ENCODE measurements around the gene HCRT. TPM values are rescaled to one million over a fixed set of nuclear protein-coding genes. Genes with fewer than 3 reads are reported as not detected.

HCRT gene
- total RNA-seq, 3 donors from 2014 or later (not counting 1 experiment from before 2014, with no cell fraction given): not detected

- Mint-ChIP-seq H3K27me3 (ENCODE audit: low read depth in 2 of 2) (peaks cover 0 to 3% of the 10 kb centered on the region in 2 donors), H3K4me3 (no peak overlapping the region), H3K4me1 (peaks cover 0 to 4% of the 10 kb centered on the region in 2 donors), H3K27ac (no peak overlapping the region), H3K36me3 (no peaks in the 10 kb centered on the region), H3K9me3 (no peaks in the 10 kb centered on the region)
- no peak overlapping the region for H3K4me3 ChIP-seq (ENCODE audit: low read length)
- H3K27me3 ChIP-seq (ENCODE audit: control insufficient read depth, insufficient read depth, low read length): no peaks in the 10 kb centered on the region
- intact Hi-C loops (cut with micrococcal nuclease): no loop called here
- DNase-seq (peak in 1 of 2 donors; percentile 47), ATAC-seq (peak in 1 of 3 donors; percentile 44)
- WGBS (ENCODE audit: insufficient coverage): 63% methylated on average over 8 of the region's 8 CpGs
- H3K27ac ChIP-seq (ENCODE audit: low read length): no peak overlapping the region
- TF ChIP-seq, protein P1, sequence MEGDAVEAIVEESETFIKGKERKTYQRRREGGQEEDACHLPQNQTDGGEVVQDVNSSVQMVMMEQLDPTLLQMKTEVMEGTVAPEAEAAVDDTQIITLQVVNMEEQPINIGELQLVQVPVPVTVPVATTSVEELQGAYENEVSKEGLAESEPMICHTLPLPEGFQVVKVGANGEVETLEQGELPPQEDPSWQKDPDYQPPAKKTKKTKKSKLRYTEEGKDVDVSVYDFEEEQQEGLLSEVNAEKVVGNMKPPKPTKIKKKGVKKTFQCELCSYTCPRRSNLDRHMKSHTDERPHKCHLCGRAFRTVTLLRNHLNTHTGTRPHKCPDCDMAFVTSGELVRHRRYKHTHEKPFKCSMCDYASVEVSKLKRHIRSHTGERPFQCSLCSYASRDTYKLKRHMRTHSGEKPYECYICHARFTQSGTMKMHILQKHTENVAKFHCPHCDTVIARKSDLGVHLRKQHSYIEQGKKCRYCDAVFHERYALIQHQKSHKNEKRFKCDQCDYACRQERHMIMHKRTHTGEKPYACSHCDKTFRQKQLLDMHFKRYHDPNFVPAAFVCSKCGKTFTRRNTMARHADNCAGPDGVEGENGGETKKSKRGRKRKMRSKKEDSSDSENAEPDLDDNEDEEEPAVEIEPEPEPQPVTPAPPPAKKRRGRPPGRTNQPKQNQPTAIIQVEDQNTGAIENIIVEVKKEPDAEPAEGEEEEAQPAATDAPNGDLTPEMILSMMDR (IDR thresholded peaks at IDR 0.05): peak; percentile 8
- peaks cover 8% of the 10 kb centered on the region for H3K4me1 ChIP-seq (ENCODE audit: control insufficient read depth, insufficient read depth, low read length)
- no peaks in the 10 kb centered on the region for H3K36me3 ChIP-seq (ENCODE audit: control insufficient read depth, insufficient read depth, low read length)
- no peaks in the 10 kb centered on the region for H3K9me3 ChIP-seq (ENCODE audit: control insufficient read depth, insufficient read depth, low read length)
Observed at GRCh38 chr17:42163113-42163512, 22.1 kb downstream of the HCRT start.

DNA sequence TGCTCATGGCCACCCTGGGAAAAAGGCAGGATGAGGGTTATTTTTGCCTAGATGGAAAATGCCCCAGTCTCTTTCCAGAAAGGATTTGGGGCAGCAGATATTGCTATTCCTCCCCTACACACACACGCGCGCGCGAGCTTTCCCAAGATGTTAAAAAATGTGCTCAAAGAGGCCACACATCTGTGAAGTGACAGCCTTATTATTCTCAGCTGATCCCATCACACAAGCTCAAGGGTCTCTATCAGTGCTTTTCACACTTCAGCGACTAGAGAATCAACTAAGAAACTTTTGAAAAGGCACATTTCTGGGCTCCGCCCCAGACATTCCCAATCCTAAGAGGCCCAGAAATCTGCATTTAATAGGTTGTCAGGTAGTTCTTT is 24.7 kb downstream of the HCRT start:
- peaks cover 10% of the 10 kb centered on the region for H3K4me1 ChIP-seq (ENCODE audit: control insufficient read depth, insufficient read depth, low read length)
- no peaks in the 10 kb centered on the region for H3K9me3 Mint-ChIP-seq
- no peaks in the 10 kb centered on the region for H3K36me3 ChIP-seq (ENCODE audit: control insufficient read depth, insufficient read depth, low read length)
- H3K4me3 ChIP-seq (ENCODE audit: low read length): no peak overlapping the region
- peaks cover 0 to 3% of the 10 kb centered on the region in 2 donors for H3K27me3 Mint-ChIP-seq (ENCODE audit: low read depth in 2 of 2)
- ATAC-seq (no peak), DNase-seq (no peak)
- no peaks in the 10 kb centered on the region for H3K36me3 Mint-ChIP-seq
- no peaks in the 10 kb centered on the region for H3K9me3 ChIP-seq (ENCODE audit: control insufficient read depth, insufficient read depth, low read length)
- H3K4me1 Mint-ChIP-seq: peaks cover 0 to 11% of the 10 kb centered on the region in 2 donors
- intact Hi-C loops (cut with micrococcal nuclease): no loop called here
- 98% methylated on average over 7 of the region's 7 CpGs for WGBS (ENCODE audit: insufficient coverage)
- no peak overlapping the region for H3K27ac Mint-ChIP-seq
- H3K4me3 Mint-ChIP-seq: no peak overlapping the region
- TF ChIP-seq, protein P1 (IDR thresholded peaks at IDR 0.05): no peak
- H3K27ac ChIP-seq (ENCODE audit: low read length): no peak overlapping the region
- H3K27me3 ChIP-seq (ENCODE audit: control insufficient read depth, insufficient read depth, low read length): no peaks in the 10 kb centered on the region

DNA sequence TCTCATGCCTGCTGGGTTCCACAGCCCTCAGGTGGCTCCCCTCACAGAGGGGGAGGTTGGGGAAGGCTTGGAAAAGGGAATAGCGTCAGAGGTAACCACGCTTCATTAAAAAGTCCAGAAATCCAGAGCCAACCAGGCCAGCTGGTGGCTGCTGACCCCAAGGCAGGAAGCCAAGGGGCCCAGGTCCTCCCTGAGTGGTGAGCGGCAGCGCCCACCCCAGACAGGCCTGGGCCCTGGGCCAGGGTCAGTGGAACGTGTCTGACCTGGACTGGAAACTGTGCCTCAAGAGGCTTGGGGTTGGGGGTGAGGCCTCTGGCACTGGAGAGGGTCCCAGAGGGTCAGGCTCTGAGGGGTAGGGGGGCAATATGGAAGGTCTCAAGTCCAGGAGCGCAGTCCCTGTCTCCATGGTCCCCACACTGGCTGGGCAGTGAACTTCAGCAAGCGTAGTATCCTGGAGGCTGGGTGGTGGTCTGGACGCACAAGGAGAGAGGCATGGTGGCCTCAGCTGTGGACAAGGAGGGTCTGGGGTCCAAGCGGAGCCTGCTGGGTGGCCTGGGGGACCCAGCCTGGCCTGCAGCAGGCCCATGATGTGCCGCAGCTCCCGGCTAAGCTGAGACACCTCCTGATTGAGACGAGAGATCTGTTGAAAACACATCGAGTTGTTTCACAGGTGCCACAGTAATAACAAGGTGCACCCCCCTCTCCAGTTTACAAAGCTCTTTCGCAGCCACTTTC is 25.3 kb downstream of the HCRT start:
- Mint-ChIP-seq H3K27me3 (ENCODE audit: low read depth in 2 of 2) (peaks cover 0 to 1% of the 10 kb centered on the region in 2 donors), H3K4me3 (no peak overlapping the region), H3K27ac (no peak overlapping the region), H3K36me3 (no peaks in the 10 kb centered on the region), H3K9me3 (no peaks in the 10 kb centered on the region), H3K4me1 (peaks cover 0 to 15% of the 10 kb centered on the region in 2 donors)
- Histone ChIP-seq H3K4me3 (ENCODE audit: low read length) (no peak overlapping the region), H3K27me3 (ENCODE audit: control insufficient read depth, insufficient read depth, low read length) (no peaks in the 10 kb centered on the region), H3K4me1 (ENCODE audit: control insufficient read depth, insufficient read depth, low read length) (peaks cover 15% of the 10 kb centered on the region), H3K9me3 (ENCODE audit: control insufficient read depth, insufficient read depth, low read length) (no peaks in the 10 kb centered on the region), H3K27ac (ENCODE audit: low read length) (no peak overlapping the region), H3K36me3 (ENCODE audit: control insufficient read depth, insufficient read depth, low read length) (no peaks in the 10 kb centered on the region)
- 88% methylated on average over 13 of the region's 14 CpGs for WGBS (ENCODE audit: insufficient coverage)
- intact Hi-C loops (cut with micrococcal nuclease): no loop called here
- ATAC-seq (no peak), DNase-seq (no peak)
- TF ChIP-seq, protein P1 (IDR thresholded peaks at IDR 0.05): no peak
